Ovary (tissue), 3 donors: Measurements from ENCODE around the gene COL4A1.

Source experiments
- EP300 ChIP-seq: sonication (generic); formaldehyde crosslinking; IDR thresholded peaks from one replicate; pipeline ENCODE4 v1.6.1; 2017; ENCODE audit warnings: antibody characterized with exemption
- POLR2A ChIP-seq: fragments of 450-650 bp; IDR thresholded peaks from one replicate; pipeline ENCODE4 v1.6.1; 2017; ENCODE audit warnings: antibody characterized with exemption, mild to moderate bottlenecking, moderate library complexity
- TF ChIP-seq, protein P1 (sequence below), 3 donors: fragments of 450-650 bp in 2 of 3; fragments of 200-600 bp in 1 of 3; IDR thresholded peaks; one replicate each; pipeline versions ENCODE4 v1.5.1 to v1.8.0; 2016 to 2022; ENCODE audit warnings: antibody characterized with exemption in 3 of 3, mild to moderate bottlenecking in 1 of 3
- donor health status: DM: no; HTN: no; CAD: no.

DNA sequence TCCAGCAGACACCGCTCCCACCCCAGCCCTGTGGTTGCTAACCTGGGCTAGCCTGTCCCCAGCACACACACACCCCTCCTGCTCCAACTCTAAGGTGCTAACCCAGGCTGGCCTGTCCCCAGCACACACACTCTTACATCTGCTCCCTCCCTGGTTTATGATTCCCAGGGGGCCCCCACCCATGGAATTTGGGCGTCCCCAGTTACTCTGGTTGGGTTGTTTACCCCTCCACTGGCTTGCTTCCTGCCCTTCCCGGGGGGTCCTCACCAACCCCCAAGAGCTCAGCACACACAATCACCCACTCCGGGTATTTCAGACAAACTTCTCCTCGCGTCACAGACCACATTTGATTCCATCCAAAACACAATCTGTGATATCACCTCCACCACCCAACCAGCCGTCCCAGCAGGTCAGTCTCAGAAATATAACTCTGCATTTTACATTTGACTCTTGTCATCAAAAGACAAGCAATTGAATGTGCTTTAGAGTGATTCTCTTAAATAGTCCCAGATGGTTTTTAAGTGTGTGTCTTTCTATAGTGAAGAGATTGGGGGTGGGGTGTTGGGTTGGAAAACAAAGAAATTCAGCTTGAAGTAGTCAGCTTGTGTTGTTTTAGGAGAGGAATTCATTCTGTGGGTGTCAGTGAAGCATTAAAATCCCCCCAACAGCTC, 20.2 kb upstream of the COL4A1 start:
- TF ChIP-seq, protein P1, sequence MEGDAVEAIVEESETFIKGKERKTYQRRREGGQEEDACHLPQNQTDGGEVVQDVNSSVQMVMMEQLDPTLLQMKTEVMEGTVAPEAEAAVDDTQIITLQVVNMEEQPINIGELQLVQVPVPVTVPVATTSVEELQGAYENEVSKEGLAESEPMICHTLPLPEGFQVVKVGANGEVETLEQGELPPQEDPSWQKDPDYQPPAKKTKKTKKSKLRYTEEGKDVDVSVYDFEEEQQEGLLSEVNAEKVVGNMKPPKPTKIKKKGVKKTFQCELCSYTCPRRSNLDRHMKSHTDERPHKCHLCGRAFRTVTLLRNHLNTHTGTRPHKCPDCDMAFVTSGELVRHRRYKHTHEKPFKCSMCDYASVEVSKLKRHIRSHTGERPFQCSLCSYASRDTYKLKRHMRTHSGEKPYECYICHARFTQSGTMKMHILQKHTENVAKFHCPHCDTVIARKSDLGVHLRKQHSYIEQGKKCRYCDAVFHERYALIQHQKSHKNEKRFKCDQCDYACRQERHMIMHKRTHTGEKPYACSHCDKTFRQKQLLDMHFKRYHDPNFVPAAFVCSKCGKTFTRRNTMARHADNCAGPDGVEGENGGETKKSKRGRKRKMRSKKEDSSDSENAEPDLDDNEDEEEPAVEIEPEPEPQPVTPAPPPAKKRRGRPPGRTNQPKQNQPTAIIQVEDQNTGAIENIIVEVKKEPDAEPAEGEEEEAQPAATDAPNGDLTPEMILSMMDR (IDR thresholded peaks at IDR 0.05) = no peak
- no peak for TF ChIP-seq POLR2A
- TF ChIP-seq EP300 = no peak
